GM18520 (cell line): ENCODE data around the gene GIPC2.

ENCODE experiments used
- ATAC-seq: cut with Tn5 transposase; IDR thresholded peaks from one replicate; pipeline ENCODE4 v1.9.1; 2021; ENCODE audit not compliant: unreplicated experiment

The GIPC2 gene

DNA sequence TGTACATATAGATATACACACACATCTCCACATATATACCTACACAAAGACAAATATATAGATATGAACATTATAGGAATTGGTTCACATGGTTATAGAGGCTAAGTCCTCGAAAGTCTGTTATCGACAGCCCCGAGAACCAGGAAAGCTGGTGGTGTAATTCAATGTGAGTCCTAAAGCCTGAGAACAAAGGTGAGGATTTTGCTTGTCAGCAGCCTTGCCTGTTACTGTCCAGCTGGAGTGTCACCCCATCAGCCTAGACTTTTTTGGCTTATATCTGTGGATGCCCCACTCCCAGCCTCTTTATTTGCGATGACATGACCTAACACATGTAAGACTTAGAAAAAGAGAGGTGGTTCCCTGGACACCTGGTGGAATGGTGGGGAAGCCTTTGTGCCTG lies 97.0 kb downstream of the GIPC2 start:
- no peak for ATAC-seq

GRCh38 chr1:78143152-78143551 lies 97.4 kb downstream of the GIPC2 start:
- peak; percentile 60 for ATAC-seq

GRCh38 chr1:78143673-78144072 lies 97.9 kb downstream of the GIPC2 start:
- no peak for ATAC-seq

DNA sequence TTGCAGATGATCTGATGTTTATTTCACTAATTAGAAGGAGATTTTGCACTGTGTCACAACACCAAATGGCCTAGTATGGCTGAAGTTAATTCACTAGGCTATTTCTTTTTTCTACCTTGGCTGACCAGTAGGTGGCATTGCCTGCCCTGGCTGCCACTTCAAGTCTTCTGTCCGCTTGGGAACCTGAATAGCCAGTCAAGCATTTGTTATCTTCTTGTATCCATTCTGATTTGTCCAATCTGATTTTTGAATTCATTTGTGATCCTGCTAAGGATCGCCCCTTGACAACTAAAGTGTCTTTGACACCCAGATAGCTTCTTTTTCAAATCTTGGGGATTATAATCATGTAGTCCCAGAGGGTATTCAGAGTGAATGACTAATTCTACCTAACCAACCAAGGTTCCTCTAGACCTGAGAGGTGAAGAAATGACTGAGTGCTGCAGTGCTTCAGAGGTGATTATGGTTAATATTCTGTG lies 99.4 kb downstream of the GIPC2 start:
- peak; percentile 77 for ATAC-seq

DNA sequence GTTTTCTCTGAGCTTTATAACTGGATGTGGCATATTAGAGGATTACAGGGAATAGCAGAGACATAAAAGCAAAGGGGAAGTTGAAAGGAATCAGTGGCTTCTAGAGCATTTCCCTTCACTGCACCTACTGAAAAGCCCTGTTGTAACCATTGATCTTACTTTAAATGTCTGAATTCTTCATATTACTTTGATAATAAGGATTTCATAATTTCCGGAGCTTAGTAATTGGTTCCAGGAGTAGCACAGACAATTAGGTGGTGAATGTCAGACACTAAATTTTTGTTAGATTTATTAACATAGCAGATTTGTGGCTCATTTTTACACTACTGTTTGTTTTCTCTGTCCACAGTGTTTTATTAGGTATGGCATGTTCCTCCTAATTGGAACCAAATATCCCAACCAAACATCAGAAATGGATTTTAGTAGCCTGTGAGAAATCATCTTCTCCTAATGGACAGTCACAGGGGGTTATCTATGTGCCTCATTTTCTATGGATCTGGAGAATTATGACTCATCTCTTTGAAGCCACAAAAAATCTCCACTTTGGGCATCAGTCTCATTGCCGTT lies 100.5 kb downstream of the GIPC2 start:
- no peak for ATAC-seq

GRCh38 chr1:78147031-78147430 lies 101.3 kb downstream of the GIPC2 start:
- no peak for ATAC-seq

DNA sequence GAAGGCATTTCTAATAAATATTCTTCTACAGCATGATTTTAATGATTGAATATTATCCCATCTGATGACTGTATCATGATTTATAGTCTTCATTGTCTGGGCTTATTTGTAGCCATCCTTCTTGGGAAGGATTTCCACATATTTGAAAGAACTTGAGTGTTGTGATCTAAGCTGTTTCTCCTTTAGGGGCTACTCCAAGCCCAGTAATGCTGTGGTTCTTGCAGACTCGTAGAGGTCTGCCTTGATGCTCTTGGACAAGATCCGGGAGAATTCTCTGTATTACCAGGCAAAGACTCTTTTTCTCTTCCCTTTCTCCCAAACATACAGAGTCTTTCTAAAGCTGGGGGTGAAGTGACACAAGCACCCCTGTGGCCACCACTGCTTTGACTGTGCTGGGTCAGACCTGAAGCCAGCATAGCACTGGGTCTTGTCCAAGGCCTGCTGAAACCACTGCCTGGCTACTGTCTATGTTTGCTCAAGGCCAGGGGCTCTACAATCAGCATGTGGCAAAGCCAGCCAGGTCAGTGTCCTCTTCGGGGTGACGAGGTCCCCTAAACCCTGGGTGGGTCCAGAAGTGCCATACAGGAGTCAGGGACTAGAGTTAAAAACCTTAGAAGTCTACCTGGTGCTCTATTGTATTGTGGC lies 107.4 kb downstream of the GIPC2 start:
- ATAC-seq = no peak

DNA sequence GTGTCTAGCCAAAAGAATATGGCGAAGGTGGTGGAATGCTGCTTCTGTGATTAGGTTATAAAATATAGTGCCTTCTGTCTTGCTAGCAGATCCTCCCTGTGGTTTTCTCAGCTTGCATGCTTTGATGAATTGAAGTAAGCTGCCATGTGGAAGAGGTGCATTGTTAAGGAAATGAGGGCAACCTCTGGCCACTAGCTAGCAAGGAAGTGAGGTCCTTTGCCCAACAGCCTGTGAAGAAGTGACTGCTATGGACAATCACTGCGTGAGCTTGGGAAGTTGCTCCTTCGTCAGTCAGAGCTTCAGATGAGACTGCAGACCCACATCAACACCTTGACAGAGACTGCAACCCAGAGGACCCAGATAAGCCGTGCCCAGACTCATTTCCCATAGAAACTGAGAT lies 109.4 kb downstream of the GIPC2 start:
- no peak for ATAC-seq

DNA sequence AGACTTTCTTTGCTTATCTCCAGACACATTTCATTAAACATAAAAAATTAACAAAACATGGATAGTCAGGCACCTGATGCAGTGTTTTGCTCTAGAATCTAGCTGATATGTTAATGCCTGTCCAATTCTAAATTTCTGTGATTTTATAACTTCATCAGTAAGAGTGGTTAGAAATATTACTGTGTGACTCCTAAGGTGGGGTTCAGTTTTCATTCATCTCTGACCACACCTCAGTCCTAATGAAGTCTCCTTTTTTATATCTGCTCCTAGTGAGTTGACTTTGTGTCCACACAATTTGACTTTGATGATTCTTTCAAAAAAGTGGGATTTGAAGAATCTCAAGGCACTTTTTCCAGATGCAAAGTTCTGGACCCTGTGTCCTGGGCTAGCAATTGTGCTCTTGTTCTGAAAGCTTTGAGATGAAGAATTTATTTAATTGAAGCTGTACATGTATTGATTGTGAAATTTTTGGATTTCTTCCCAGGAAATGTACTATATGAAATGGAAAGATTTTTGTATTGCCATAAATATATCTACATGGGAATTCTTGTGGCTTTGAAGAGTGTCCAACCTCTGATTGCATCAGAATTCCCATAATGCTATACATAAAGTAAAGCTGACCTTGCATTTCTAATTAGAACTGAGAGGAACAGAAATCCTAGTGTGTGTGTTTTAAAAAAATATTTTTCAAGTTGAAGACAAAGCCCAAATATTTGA lies 111.2 kb downstream of the GIPC2 start:
- no peak for ATAC-seq

- no peak for ATAC-seq
Observed at GRCh38 chr1:78165816-78166215, 120.0 kb downstream of the GIPC2 start.

DNA sequence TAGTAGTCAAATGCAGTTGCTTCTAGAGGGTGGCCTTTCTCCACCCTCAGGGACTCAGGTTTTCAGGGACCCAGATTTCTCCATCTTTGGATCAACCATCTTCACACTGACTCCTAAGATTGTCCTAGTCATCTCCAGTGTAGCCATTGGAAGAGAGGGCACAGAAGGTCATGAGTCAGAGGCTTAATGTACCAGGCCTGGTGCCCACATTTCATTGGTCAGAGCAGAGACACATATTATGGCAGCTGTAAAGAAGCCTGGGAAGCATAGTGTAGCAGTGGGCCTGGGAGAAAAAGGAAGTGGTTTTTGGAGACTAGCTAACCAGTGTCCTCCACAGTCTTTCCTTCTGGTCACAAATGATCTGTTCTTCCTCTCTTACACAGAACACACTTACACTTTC lies 122.5 kb downstream of the GIPC2 start:
- ATAC-seq = no peak

DNA sequence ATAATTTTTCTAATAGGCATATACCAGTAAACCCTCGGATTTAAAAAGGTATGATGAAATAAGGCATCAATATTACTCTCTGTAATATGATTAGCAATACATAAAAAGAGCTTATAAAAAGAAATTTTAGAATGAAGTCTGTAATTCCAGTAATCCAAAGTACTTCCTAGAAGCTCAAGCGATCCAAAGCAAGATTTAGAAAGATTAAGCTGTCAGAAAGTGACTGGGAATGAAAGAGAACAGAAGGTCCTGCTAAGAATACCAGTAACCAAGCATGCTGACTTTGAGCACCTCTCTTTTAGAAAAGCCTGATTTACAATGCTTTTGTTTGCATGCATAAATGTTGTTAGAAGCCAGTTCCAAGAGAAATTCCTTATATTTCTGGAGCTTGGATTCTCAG lies 125.1 kb downstream of the GIPC2 start:
- no peak for ATAC-seq

GRCh38 chr1:78171736-78172590 lies 126.2 kb downstream of the GIPC2 start:
- no peak for ATAC-seq

- ATAC-seq = no peak
Observed at GRCh38 chr1:78176448-78176847, 130.7 kb downstream of the GIPC2 start.

DNA sequence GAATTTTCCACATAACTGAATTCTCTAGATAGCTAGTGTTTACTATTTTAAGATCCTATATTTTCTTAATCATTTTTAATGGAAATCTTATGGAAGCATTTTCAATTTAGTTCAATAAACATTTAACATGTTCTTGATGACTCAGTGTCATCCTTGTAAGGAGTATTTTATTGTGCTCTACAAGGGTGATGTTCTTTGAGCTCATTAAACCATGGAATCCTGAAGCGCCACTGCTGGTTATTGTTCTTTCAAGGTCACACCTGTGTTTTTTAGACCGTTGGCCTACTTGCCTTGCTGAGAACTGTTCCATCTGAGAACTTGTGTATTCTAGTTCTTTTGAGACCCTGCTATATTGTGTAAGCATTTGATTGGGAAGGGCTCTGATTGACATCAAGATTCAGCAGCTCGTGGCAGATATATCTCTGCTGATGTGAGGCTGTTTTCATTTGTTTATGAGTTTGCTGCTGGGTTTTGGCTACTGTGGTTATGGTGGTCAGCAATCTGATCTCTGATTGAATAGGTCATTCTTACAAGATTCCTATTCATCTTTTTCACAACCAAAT lies 132.0 kb downstream of the GIPC2 start:
- ATAC-seq = no peak

DNA sequence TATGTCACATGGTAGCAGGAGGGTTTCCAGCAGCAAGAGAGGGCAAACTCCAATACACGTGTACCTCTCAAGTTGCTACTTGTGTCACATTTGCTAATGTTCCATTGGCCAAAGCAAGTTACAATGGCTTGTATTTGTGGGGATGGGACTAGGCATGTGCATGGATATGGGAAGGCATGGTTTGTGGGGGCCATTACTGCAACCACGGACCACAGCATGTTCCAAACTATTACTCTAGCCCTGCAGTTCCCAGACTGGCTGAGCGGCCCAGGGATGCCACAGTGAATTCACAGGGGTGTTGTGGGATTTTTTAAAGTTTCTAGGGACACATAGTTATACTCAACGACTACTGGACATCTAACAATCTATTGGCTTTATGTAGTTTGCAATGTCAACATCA lies 133.1 kb downstream of the GIPC2 start:
- no peak for ATAC-seq

DNA sequence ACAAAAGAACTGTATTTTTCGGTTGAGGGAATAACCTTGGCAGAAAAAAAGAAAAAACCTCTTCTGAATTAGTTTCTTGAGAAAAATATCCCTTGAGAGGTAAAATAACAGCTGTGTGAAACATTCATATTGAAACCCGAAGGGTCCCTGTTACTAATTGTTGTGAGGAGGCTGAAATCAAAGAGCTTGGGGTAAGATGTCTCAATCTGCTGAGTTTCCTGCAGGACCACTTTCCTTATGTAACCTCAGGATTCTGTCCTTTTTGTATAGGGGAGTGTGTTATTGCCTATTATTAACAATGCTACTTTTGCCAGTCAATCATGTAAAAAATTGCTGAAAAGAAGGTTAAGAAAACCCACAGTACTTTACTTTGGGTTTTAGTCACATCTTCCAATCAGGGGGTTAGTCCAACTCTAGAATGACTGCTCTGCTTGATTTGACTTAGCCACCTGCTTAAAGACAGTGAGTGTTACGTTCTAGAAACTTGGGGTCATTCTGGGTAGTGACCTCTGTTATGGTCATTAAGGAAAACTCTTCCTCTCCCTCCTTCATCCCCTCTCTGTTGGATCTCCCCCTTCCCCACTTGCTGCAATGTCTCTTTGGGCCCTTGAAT lies 138.8 kb downstream of the GIPC2 start:
- ATAC-seq = no peak
